Transverse colon (tissue), 4 donors: ENCODE results near the gene ARMC2. TPM values are rescaled to one million over a fixed set of nuclear protein-coding genes. Genes with fewer than 3 reads are reported as not detected.
A peak's percentile ranks its signal among the peaks of the same experiment; 100 is the strongest.
"Not testable (repeated sequence)": the region's sequence is repeated elsewhere in the genome, so short reads cannot be mapped to it uniquely, and the experiment has no call there.

Source experiments
- DNase-seq: peaks from one replicate; pipeline ENCODE4 v3.0.0-alpha.2; 2019
- H3K27ac ChIP-seq, 4 donors: fragments of 200-600 bp; sonication (generic); 2 replicates each; pipeline ENCODE4 v1.5.1; 2016 to 2018; ENCODE audit warnings: inconsistent platforms in 4 of 4
- H3K27me3 ChIP-seq: fragments of 200-600 bp; sonication (generic); 2 replicates; pipeline ENCODE4 v1.5.1; 2017; ENCODE audit warnings: inconsistent platforms
- H3K36me3 ChIP-seq, 4 donors: fragments of 200-600 bp; sonication (generic); 2 replicates each; pipeline ENCODE4 v1.5.1; 2017 to 2019; ENCODE audit warnings: inconsistent platforms in 4 of 4
- H3K4me1 ChIP-seq, 4 donors: fragments of 200-600 bp; sonication (generic); 2 replicates each; pipeline ENCODE4 v1.5.1; 2017 to 2020; ENCODE audit warnings: inconsistent platforms in 4 of 4
- H3K4me3 ChIP-seq, 4 donors: fragments of 200-600 bp; sonication (generic); 1 replicate in 1 of 4; 2 replicates in 3 of 4; pipeline versions ENCODE4 v1.5.1 to v1.6.1; 2017 to 2019; ENCODE audit warnings: inconsistent platforms in 4 of 4
- H3K9me3 ChIP-seq, 2 donors: fragments of 200-600 bp; sonication (generic); 2 replicates each; pipeline ENCODE4 v1.5.1; 2017 to 2019; ENCODE audit warnings: inconsistent platforms in 2 of 2
- EP300 ChIP-seq: sonication (generic); formaldehyde crosslinking; IDR thresholded peaks from one replicate; pipeline ENCODE4 v1.6.1; 2017; ENCODE audit warnings: antibody characterized with exemption, low read depth
- POLR2A ChIP-seq: fragments of 450-650 bp; IDR thresholded peaks from one replicate; pipeline ENCODE4 v1.6.1; 2016; ENCODE audit warnings: antibody characterized with exemption, mild to moderate bottlenecking, moderate library complexity
- POLR2AphosphoS5 ChIP-seq, 3 donors: sonication (generic); formaldehyde crosslinking; IDR thresholded peaks; one replicate each; pipeline ENCODE4 v1.6.1; 2016; ENCODE audit warnings: antibody characterized with exemption in 3 of 3
- WGBS, 2 donors: methylation state at CpG; one replicate each; pipeline ENCODE4 v1.1.5; 2018; ENCODE audit warnings: low coverage in 1 of 2; 5-methylcytosine and 5-hydroxymethylcytosine counted together
- in situ Hi-C, 4 donors: fragments of 200-750 bp; cut with MboI; loops; one replicate each; pipeline versions ENCODE4 v1.15.0 to v1.15.1; 2017; ENCODE audit warnings: low sequenced_read_pairs in 3 of 4, low pct_ligation_motif_present in 1 of 4, low pct_unique_long_range_greater_than_20kb in 1 of 4
- intact Hi-C: fragments of 100-400 bp; cut with DNase I; formaldehyde crosslinking; loops from one replicate; pipeline ENCODE4 v1.15.1; 2023; ENCODE audit warnings: low total_unique reads
- total RNA-seq, 4 donors: library from RNA; depleted of rRNA; stranded (reverse); fragments of >200 nt; gene quantifications; one replicate each; pipeline ENCODE4 v1.1.0, GENCODE V29; 2016
- TF ChIP-seq, protein P1 (sequence below), 5 experiments: fragments of 200-600 bp in 3 of 5; fragments of 450-650 bp in 2 of 5; sonication (generic) in 3 of 5; IDR thresholded peaks; 1 replicate in 2 of 5; 2 replicates in 3 of 5; pipeline ENCODE4 v1.5.1; 2016 to 2017; ENCODE audit warnings: antibody characterized with exemption in 5 of 5, inconsistent platforms in 3 of 5, mild to moderate bottlenecking in 2 of 5, moderate library complexity in 1 of 5

ARMC2 gene
- total RNA-seq, 4 donors from 2014 or later: 2.0 to 7.5 (median 3.0) TPM

DNA sequence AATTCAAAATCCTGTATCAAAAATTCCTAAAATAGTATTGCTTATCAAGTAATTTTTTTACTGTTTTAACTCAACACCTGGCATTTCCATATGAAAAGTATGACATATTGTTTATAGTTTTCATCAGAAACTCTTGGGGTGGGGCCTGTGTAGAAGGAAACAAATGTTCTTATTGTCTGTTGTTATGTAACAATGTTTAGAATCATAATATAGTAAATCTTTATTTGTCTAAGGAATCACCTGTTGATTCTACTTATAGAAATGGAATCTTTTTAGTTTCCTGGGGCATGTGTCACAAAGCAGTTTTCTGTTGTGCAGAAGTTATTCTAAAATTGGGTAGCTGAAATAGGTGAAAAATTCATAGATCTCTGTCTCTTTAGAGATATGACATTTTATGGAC is 4.9 kb downstream of the ARMC2 start:
- TF ChIP-seq EP300 (no peak), POLR2A (no peak), POLR2AphosphoS5 (IDR thresholded peaks at IDR 0.05) (no peak)
- TF ChIP-seq, protein P1, sequence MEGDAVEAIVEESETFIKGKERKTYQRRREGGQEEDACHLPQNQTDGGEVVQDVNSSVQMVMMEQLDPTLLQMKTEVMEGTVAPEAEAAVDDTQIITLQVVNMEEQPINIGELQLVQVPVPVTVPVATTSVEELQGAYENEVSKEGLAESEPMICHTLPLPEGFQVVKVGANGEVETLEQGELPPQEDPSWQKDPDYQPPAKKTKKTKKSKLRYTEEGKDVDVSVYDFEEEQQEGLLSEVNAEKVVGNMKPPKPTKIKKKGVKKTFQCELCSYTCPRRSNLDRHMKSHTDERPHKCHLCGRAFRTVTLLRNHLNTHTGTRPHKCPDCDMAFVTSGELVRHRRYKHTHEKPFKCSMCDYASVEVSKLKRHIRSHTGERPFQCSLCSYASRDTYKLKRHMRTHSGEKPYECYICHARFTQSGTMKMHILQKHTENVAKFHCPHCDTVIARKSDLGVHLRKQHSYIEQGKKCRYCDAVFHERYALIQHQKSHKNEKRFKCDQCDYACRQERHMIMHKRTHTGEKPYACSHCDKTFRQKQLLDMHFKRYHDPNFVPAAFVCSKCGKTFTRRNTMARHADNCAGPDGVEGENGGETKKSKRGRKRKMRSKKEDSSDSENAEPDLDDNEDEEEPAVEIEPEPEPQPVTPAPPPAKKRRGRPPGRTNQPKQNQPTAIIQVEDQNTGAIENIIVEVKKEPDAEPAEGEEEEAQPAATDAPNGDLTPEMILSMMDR (IDR thresholded peaks at IDR 0.05): no peak
- Histone ChIP-seq H3K9me3 (peaks cover 0 to 9% of the 10 kb centered on the region in 2 donors), H3K27me3 (no peaks in the 10 kb centered on the region), H3K27ac (no peak overlapping the region), H3K4me3 (no peak overlapping the region), H3K4me1 (peaks cover 0 to 19% (median 9%) of the 10 kb centered on the region in 4 donors), H3K36me3 (peaks cover 0 to 13% (median 5%) of the 10 kb centered on the region in 4 donors)
- DNase-seq: no peak
- in situ Hi-C loops: no loop called here
- intact Hi-C loops: no loop called here

GRCh38 chr6:108862479-108863191 is 14.4 kb downstream of the ARMC2 start:
- peaks cover 0 to 3% (median 0%) of the 10 kb centered on the region in 4 donors for H3K36me3 ChIP-seq
- peak; percentile 32 for DNase-seq
- H3K27ac ChIP-seq: no peak overlapping the region
- no peak overlapping the region for H3K4me3 ChIP-seq
- no peaks in the 10 kb centered on the region for H3K9me3 ChIP-seq
- in situ Hi-C loops (no loop called here), intact Hi-C loops (no loop called here)
- TF ChIP-seq EP300 (no peak), POLR2AphosphoS5 (IDR thresholded peaks at IDR 0.05) (no peak), POLR2A (no peak)
- TF ChIP-seq, protein P1 (IDR thresholded peaks at IDR 0.05): no peak
- 70 to 80% methylated on average over 2 to 4 of the region's 4 CpGs for WGBS, 2 donors
- H3K4me1 ChIP-seq: no peaks in the 10 kb centered on the region
- no peaks in the 10 kb centered on the region for H3K27me3 ChIP-seq

- DNase-seq, H3K4me3 ChIP-seq, H3K36me3 ChIP-seq, in situ Hi-C loops, H3K27me3 ChIP-seq, H3K4me1 ChIP-seq, intact Hi-C loops, H3K9me3 ChIP-seq, H3K27ac ChIP-seq: not testable (repeated sequence)
- 79 to 83% methylated on average over 2 of the region's 2 CpGs for WGBS, 2 donors
These were observed 17.6 kb downstream of the ARMC2 start for GRCh38 chr6:108865751-108866286.

DNA sequence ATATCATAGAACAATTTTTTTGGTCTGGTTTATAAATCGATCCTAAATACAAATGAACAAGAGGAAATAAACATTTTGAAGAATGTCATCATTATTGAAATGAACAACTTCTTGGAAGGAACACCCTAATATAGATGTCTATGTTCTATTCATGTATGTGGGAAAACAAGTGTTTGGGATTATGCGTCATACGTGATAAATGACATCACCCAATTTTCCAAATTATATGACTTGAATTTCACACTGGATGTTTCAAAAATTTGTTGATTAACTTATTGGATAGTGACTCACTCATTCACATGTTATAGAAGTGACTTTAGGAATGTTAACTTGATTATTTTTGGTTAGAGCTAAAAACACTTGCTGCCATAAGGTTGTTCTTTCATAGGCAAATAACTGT is 18.6 kb downstream of the ARMC2 start:
- Histone ChIP-seq H3K27ac (no peak overlapping the region), H3K36me3 (no peaks in the 10 kb centered on the region), H3K4me3 (no peak overlapping the region), H3K4me1 (no peaks in the 10 kb centered on the region), H3K27me3 (no peaks in the 10 kb centered on the region), H3K9me3 (no peaks in the 10 kb centered on the region)
- in situ Hi-C loops: no loop called here
- intact Hi-C loops: no loop called here
- 93 to 94% methylated on average over 3 of the region's 3 CpGs for WGBS, 2 donors
- TF ChIP-seq EP300: no peak
- TF ChIP-seq, protein P1 (IDR thresholded peaks at IDR 0.05): no peak
- TF ChIP-seq POLR2AphosphoS5 (IDR thresholded peaks at IDR 0.05): no peak
- TF ChIP-seq POLR2A: no peak
- no peak for DNase-seq
